Hepatocyte (in vitro differentiated cells): Measurements from ENCODE around the gene GSAP.

Experiments
- EZH2 ChIP-seq: fragments of 200-600 bp; sonication (generic); IDR thresholded peaks from 2 replicates; pipeline ENCODE4 v1.6.1; 2016; ENCODE audit warnings: antibody characterized with exemption, mild to moderate bottlenecking, borderline replicate concordance
- TF ChIP-seq, protein P1 (sequence below): fragments of 200-600 bp; sonication (generic); IDR thresholded peaks from 2 replicates; pipeline ENCODE4 v1.5.1; 2016; ENCODE audit warnings: antibody characterized with exemption, mild to moderate bottlenecking; ENCODE audit not compliant: poor library complexity

DNA sequence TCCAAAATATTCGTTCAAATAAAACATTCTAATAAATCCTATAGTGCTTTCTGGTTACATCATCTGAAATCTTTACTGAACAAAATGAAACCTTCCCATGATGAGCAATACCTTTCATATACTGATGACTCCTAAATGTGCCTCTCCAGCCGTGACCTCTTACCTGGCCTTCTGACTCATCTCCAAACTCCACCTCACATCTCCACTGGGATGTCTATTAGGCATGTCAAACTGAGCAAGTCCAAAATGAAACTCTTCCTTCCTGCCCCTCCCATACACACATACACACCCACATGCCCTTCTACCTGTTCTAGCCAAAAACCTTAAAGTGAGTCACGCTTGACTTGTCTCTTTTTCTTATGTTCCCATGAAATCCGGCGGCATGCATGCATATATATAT lies 22.9 kb downstream of the GSAP start:
- TF ChIP-seq, protein P1, sequence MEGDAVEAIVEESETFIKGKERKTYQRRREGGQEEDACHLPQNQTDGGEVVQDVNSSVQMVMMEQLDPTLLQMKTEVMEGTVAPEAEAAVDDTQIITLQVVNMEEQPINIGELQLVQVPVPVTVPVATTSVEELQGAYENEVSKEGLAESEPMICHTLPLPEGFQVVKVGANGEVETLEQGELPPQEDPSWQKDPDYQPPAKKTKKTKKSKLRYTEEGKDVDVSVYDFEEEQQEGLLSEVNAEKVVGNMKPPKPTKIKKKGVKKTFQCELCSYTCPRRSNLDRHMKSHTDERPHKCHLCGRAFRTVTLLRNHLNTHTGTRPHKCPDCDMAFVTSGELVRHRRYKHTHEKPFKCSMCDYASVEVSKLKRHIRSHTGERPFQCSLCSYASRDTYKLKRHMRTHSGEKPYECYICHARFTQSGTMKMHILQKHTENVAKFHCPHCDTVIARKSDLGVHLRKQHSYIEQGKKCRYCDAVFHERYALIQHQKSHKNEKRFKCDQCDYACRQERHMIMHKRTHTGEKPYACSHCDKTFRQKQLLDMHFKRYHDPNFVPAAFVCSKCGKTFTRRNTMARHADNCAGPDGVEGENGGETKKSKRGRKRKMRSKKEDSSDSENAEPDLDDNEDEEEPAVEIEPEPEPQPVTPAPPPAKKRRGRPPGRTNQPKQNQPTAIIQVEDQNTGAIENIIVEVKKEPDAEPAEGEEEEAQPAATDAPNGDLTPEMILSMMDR, result no peak
- no peak for TF ChIP-seq EZH2
